ENCODE results near the gene C6orf163. TPM values are rescaled to one million over a fixed set of nuclear protein-coding genes. Genes with fewer than 3 reads are reported as not detected.

Gene C6orf163
- total RNA-seq, 1 donor from 2014 or later: 0.71 TPM

GRCh38 chr6:87407561-87407900, 62.9 kb downstream of the C6orf163 start:
- no peaks in the 10 kb centered on the region for H3K27me3 ChIP-seq (ENCODE audit: control insufficient read depth, insufficient read depth, low read length)
- peak overlapping the region; percentile 79 for H3K4me3 ChIP-seq (ENCODE audit: low read depth, low read length)
- H3K36me3 ChIP-seq (ENCODE audit: control insufficient read depth, insufficient read depth, low read length): no peaks in the 10 kb centered on the region
- TF ChIP-seq, protein P1, sequence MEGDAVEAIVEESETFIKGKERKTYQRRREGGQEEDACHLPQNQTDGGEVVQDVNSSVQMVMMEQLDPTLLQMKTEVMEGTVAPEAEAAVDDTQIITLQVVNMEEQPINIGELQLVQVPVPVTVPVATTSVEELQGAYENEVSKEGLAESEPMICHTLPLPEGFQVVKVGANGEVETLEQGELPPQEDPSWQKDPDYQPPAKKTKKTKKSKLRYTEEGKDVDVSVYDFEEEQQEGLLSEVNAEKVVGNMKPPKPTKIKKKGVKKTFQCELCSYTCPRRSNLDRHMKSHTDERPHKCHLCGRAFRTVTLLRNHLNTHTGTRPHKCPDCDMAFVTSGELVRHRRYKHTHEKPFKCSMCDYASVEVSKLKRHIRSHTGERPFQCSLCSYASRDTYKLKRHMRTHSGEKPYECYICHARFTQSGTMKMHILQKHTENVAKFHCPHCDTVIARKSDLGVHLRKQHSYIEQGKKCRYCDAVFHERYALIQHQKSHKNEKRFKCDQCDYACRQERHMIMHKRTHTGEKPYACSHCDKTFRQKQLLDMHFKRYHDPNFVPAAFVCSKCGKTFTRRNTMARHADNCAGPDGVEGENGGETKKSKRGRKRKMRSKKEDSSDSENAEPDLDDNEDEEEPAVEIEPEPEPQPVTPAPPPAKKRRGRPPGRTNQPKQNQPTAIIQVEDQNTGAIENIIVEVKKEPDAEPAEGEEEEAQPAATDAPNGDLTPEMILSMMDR (IDR thresholded peaks at IDR 0.05; ENCODE audit: insufficient read depth, low read length, poor library complexity, severe bottlenecking): no peak
- DNase-seq (ENCODE audit: low read depth): no peak

DNA sequence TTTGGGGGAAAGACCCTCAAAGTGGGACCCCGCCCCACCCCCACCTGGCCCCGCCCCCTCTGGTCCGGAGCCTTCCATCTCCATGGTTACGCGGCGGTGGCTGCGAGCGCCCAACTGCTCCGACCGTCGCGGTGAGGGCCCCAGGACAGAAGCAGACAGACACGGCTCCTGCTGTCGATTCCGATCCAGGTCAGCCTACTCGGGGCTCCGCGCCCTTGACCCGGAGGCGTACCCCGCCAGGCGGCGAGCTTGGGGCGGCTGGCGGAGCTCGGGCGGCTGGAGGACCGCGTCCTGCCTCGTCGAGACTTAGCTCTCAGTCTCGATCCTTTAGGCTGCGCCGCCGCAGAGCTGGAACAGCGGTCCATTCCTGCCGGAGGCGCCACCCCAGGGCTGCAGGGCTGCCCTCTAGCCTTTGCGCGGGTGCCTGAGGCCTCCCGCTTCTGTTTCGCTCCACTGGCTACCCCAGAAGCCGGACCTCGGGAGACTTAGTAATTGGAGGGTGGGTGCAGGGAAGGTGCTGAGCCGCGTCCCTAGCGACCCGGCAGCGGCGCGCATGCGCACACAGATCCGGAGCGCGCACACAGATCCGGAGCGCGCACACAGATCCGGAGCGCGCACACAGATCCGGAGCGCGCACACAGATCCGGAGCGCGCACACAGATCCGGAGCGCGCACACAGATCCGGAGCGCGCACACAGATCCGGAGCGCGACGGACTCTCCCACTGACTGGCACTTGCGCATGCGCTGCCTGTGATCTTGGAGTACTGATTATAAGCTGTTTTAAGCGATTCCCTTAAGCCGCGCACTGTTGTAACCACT, 63.5 kb downstream of the C6orf163 start, which contains the start of gene CFAP206:
TSS of gene CFAP206 (plus strand) at position 72 of the 820 bp plus-strand sequence. CDS start 1,868 bp downstream, outside the sequence.
- Histone ChIP-seq H3K36me3 (ENCODE audit: control insufficient read depth, insufficient read depth, low read length) (no peaks in the 10 kb centered on the region), H3K27me3 (ENCODE audit: control insufficient read depth, insufficient read depth, low read length) (no peaks in the 10 kb centered on the region), H3K4me3 (ENCODE audit: low read depth, low read length) (peak within 1 kb of the TSS; percentile 79)
- TF ChIP-seq, protein P1 (IDR thresholded peaks at IDR 0.05; ENCODE audit: insufficient read depth, low read length, poor library complexity, severe bottlenecking): peak; percentile 17
- peak; percentile 54 for DNase-seq (ENCODE audit: low read depth)

DNA sequence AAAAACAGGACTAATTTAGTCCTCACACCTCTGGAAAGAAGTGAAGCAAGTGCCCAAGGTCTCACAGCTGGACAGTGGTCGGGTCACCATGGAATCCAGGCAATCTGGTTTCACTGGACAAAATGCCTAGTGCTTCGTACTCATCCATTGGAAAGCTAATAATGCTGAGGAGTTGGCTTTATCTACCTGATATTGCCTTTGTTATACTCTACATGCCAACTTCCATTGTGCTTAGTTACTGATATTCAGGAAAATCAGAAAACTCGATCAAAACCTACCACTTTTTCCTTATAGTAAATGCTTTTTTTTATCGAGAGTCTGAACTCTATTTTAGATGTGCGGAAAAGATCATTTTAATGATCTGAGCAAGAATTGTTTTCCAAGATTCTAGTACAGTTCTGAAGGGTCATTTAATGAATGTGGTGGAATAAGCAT, 64.1 kb downstream of the C6orf163 start:
- TF ChIP-seq, protein P1 (IDR thresholded peaks at IDR 0.05; ENCODE audit: insufficient read depth, low read length, poor library complexity, severe bottlenecking): no peak
- Histone ChIP-seq H3K36me3 (ENCODE audit: control insufficient read depth, insufficient read depth, low read length) (no peaks in the 10 kb centered on the region), H3K4me3 (ENCODE audit: low read depth, low read length) (peak overlapping the region; percentile 79), H3K27me3 (ENCODE audit: control insufficient read depth, insufficient read depth, low read length) (no peaks in the 10 kb centered on the region)
- no peak for DNase-seq (ENCODE audit: low read depth)

Other genes with a start within 250 kb of the C6orf163 start
- gene CGA, start 249.7 kb upstream of the C6orf163 start, total RNA-seq: not detected in 2 replicates
- 30.2 and 35.8 TPM in 2 replicates for gene ZNF292, start 189.2 kb upstream of the C6orf163 start, total RNA-seq
- 2.5 and 3.3 TPM in 2 replicates for gene SMIM8, start 22.2 kb upstream of the C6orf163 start, total RNA-seq
- gene GJB7, start 15.5 kb upstream of the C6orf163 start, total RNA-seq: not detected in 2 replicates
- gene CFAP206, start 63.2 kb downstream of the C6orf163 start, total RNA-seq: 0.07 and 0.25 TPM in 2 replicates
- 11.6 and 15.1 TPM in 2 replicates for gene SLC35A1, start 128.2 kb downstream of the C6orf163 start, total RNA-seq
- gene RARS2, start 245.2 kb downstream of the C6orf163 start, total RNA-seq: 31.6 and 35.5 TPM in 2 replicates
- gene ORC3, start 245.3 kb downstream of the C6orf163 start, total RNA-seq: 20.2 and 20.9 TPM in 2 replicates

Measured in kidney epithelial cell (primary cell).